ENCODE results near the gene DAAM1.
A peak's percentile ranks its signal among the peaks of the same experiment; 100 is the strongest.

Gene DAAM1

GRCh38 chr14:59355091-59355490 is 166.6 kb downstream of the DAAM1 start:
- no peak for DNase-seq
- ChIA-PET POLR2A (no interaction called here), CTCF (no interaction called here)

GRCh38 chr14:59356312-59356711 is 167.8 kb downstream of the DAAM1 start:
- ChIA-PET CTCF (no interaction called here), POLR2A (interaction anchor here (0.6 kb wide), 1 partner anchor 17 kb away, joined by 4 read pairs; no protein-coding TSS in a partner anchor)
- no peaks in the 10 kb centered on the region for H3K9me3 ChIP-seq (ENCODE audit: control extremely low read depth in 1 of 5, control insufficient read depth in 4 of 5, insufficient read depth in 2 of 5, low read depth in 1 of 5, low read length in 4 of 5)
- H3K4me3 ChIP-seq (ENCODE audit: control insufficient read depth in 1 of 7, extremely low read depth in 1 of 7, insufficient read depth in 4 of 7, low read depth in 2 of 7, low read length in 6 of 7), result no peak overlapping the region
- no peaks in the 10 kb centered on the region for H3K27me3 ChIP-seq (replicated peaks in 2 of 5; ENCODE audit: control insufficient read depth in 4 of 5, insufficient read depth in 5 of 5, low read length in 4 of 5)
- peaks cover 8 to 35% (median 19%) of the 10 kb centered on the region in 4 experiments for H3K4me1 ChIP-seq (ENCODE audit: control extremely low read depth in 1 of 4, control insufficient read depth in 4 of 4, insufficient read depth in 4 of 4, low read length in 3 of 4)
- H3K36me3 ChIP-seq (ENCODE audit: control insufficient read depth in 4 of 4, insufficient read depth in 4 of 4, low read length in 3 of 4), result peaks cover 0 to 16% (median 4%) of the 10 kb centered on the region in 4 experiments
- WGBS (ENCODE audit: insufficient coverage), result no CpG with 5 or more reads among the region's 2 CpGs
- no peak for DNase-seq
- H3K27ac ChIP-seq (ENCODE audit: insufficient read depth in 1 of 2, low read depth in 1 of 2, low read length in 2 of 2, poor library complexity in 1 of 2, severe bottlenecking in 2 of 2), result no peak overlapping the region

More at GRCh38 chr14:59355091-59355490, 166.6 kb downstream of the DAAM1 start:
- Histone ChIP-seq H3K27ac (ENCODE audit: insufficient read depth in 1 of 2, low read depth in 1 of 2, low read length in 2 of 2, poor library complexity in 1 of 2, severe bottlenecking in 2 of 2) (no peak overlapping the region), H3K36me3 (ENCODE audit: control insufficient read depth in 4 of 4, insufficient read depth in 4 of 4, low read length in 3 of 4) (peaks cover 0 to 16% (median 4%) of the 10 kb centered on the region in 4 experiments), H3K4me3 (ENCODE audit: control insufficient read depth in 1 of 7, extremely low read depth in 1 of 7, insufficient read depth in 4 of 7, low read depth in 2 of 7, low read length in 6 of 7) (no peak overlapping the region), H3K4me1 (ENCODE audit: control extremely low read depth in 1 of 4, control insufficient read depth in 4 of 4, insufficient read depth in 4 of 4, low read length in 3 of 4) (peaks cover 6 to 23% (median 13%) of the 10 kb centered on the region in 4 experiments), H3K9me3 (ENCODE audit: control extremely low read depth in 1 of 5, control insufficient read depth in 4 of 5, insufficient read depth in 2 of 5, low read depth in 1 of 5, low read length in 4 of 5) (no peaks in the 10 kb centered on the region), H3K27me3 (replicated peaks in 2 of 5; ENCODE audit: control insufficient read depth in 4 of 5, insufficient read depth in 5 of 5, low read length in 4 of 5) (no peaks in the 10 kb centered on the region)
- WGBS (ENCODE audit: insufficient coverage), result 94% methylated on average over 2 of the region's 3 CpGs

GRCh38 chr14:59356767-59357166 is 168.3 kb downstream of the DAAM1 start:
- Histone ChIP-seq H3K36me3 (ENCODE audit: control insufficient read depth in 4 of 4, insufficient read depth in 4 of 4, low read length in 3 of 4) (peaks cover 0 to 16% (median 4%) of the 10 kb centered on the region in 4 experiments), H3K4me1 (ENCODE audit: control extremely low read depth in 1 of 4, control insufficient read depth in 4 of 4, insufficient read depth in 4 of 4, low read length in 3 of 4) (peaks cover 8 to 39% (median 22%) of the 10 kb centered on the region in 4 experiments), H3K27me3 (replicated peaks in 2 of 5; ENCODE audit: control insufficient read depth in 4 of 5, insufficient read depth in 5 of 5, low read length in 4 of 5) (no peaks in the 10 kb centered on the region), H3K4me3 (ENCODE audit: control insufficient read depth in 1 of 7, extremely low read depth in 1 of 7, insufficient read depth in 4 of 7, low read depth in 2 of 7, low read length in 6 of 7) (no peak overlapping the region), H3K9me3 (ENCODE audit: control extremely low read depth in 1 of 5, control insufficient read depth in 4 of 5, insufficient read depth in 2 of 5, low read depth in 1 of 5, low read length in 4 of 5) (no peaks in the 10 kb centered on the region), H3K27ac (ENCODE audit: insufficient read depth in 1 of 2, low read depth in 1 of 2, low read length in 2 of 2, poor library complexity in 1 of 2, severe bottlenecking in 2 of 2) (no peak overlapping the region)
- CTCF ChIA-PET, result no interaction called here
- POLR2A ChIA-PET, result interaction anchor here (0.6 kb wide), 1 partner anchor 17 kb away, joined by 4 read pairs; no protein-coding TSS in a partner anchor
- WGBS (ENCODE audit: insufficient coverage), result 92% methylated on average over 2 of the region's 3 CpGs
- no peak for DNase-seq

- POLR2A ChIA-PET, result no interaction called here
- CTCF ChIA-PET, result interaction anchor here (0.9 kb wide), 1 partner anchor 14 kb away, joined by 3 read pairs; no protein-coding TSS in a partner anchor
- H3K36me3 ChIP-seq (ENCODE audit: control insufficient read depth in 4 of 4, insufficient read depth in 4 of 4, low read length in 3 of 4), result peaks cover 0 to 11% (median 4%) of the 10 kb centered on the region in 4 experiments
- peak in 2 of 3 donors; percentile 43 to 56 for DNase-seq
- no peaks in the 10 kb centered on the region for H3K9me3 ChIP-seq (ENCODE audit: control extremely low read depth in 1 of 5, control insufficient read depth in 4 of 5, insufficient read depth in 2 of 5, low read depth in 1 of 5, low read length in 4 of 5)
- no peak overlapping the region for H3K4me3 ChIP-seq (ENCODE audit: control insufficient read depth in 1 of 7, extremely low read depth in 1 of 7, insufficient read depth in 4 of 7, low read depth in 2 of 7, low read length in 6 of 7)
- peaks cover 8 to 42% (median 22%) of the 10 kb centered on the region in 4 experiments for H3K4me1 ChIP-seq (ENCODE audit: control extremely low read depth in 1 of 4, control insufficient read depth in 4 of 4, insufficient read depth in 4 of 4, low read length in 3 of 4)
- 80% methylated on average over 1 of the region's 1 CpG for WGBS (ENCODE audit: insufficient coverage)
- H3K27ac ChIP-seq (ENCODE audit: insufficient read depth in 1 of 2, low read depth in 1 of 2, low read length in 2 of 2, poor library complexity in 1 of 2, severe bottlenecking in 2 of 2), result no peak overlapping the region
- H3K27me3 ChIP-seq (replicated peaks in 2 of 5; ENCODE audit: control insufficient read depth in 4 of 5, insufficient read depth in 5 of 5, low read length in 4 of 5), result no peaks in the 10 kb centered on the region
Observed at GRCh38 chr14:59358102-59358501, 169.6 kb downstream of the DAAM1 start.

- H3K4me3 ChIP-seq (ENCODE audit: control insufficient read depth in 1 of 7, extremely low read depth in 1 of 7, insufficient read depth in 4 of 7, low read depth in 2 of 7, low read length in 6 of 7), result no peak overlapping the region
- no peak overlapping the region for H3K27ac ChIP-seq (ENCODE audit: insufficient read depth in 1 of 2, low read depth in 1 of 2, low read length in 2 of 2, poor library complexity in 1 of 2, severe bottlenecking in 2 of 2)
- POLR2A ChIA-PET, result no interaction called here
- peaks cover 0 to 8% (median 4%) of the 10 kb centered on the region in 4 experiments for H3K36me3 ChIP-seq (ENCODE audit: control insufficient read depth in 4 of 4, insufficient read depth in 4 of 4, low read length in 3 of 4)
- CTCF ChIA-PET, result interaction anchor here (0.9 kb wide), 1 partner anchor 15 kb away, joined by 3 read pairs; no protein-coding TSS in a partner anchor
- no peaks in the 10 kb centered on the region for H3K27me3 ChIP-seq (replicated peaks in 2 of 5; ENCODE audit: control insufficient read depth in 4 of 5, insufficient read depth in 5 of 5, low read length in 4 of 5)
- H3K9me3 ChIP-seq (ENCODE audit: control extremely low read depth in 1 of 5, control insufficient read depth in 4 of 5, insufficient read depth in 2 of 5, low read depth in 1 of 5, low read length in 4 of 5), result no peaks in the 10 kb centered on the region
- peaks cover 8 to 42% (median 22%) of the 10 kb centered on the region in 4 experiments for H3K4me1 ChIP-seq (ENCODE audit: control extremely low read depth in 1 of 4, control insufficient read depth in 4 of 4, insufficient read depth in 4 of 4, low read length in 3 of 4)
- WGBS (ENCODE audit: insufficient coverage), result 100% methylated on average over 1 of the region's 1 CpG
- no peak for DNase-seq
Observed at GRCh38 chr14:59358784-59359183, 170.3 kb downstream of the DAAM1 start.

GRCh38 chr14:59359431-59360124 is 171.1 kb downstream of the DAAM1 start:
- no peak overlapping the region for H3K4me3 ChIP-seq (ENCODE audit: control insufficient read depth in 1 of 7, extremely low read depth in 1 of 7, insufficient read depth in 4 of 7, low read depth in 2 of 7, low read length in 6 of 7)
- H3K27ac ChIP-seq (ENCODE audit: insufficient read depth in 1 of 2, low read depth in 1 of 2, low read length in 2 of 2, poor library complexity in 1 of 2, severe bottlenecking in 2 of 2), result no peak overlapping the region
- CTCF ChIA-PET, result no interaction called here
- no peaks in the 10 kb centered on the region for H3K9me3 ChIP-seq (ENCODE audit: control extremely low read depth in 1 of 5, control insufficient read depth in 4 of 5, insufficient read depth in 2 of 5, low read depth in 1 of 5, low read length in 4 of 5)
- WGBS (ENCODE audit: insufficient coverage), result 73% methylated on average over 3 of the region's 4 CpGs
- POLR2A ChIA-PET, result no interaction called here
- H3K4me1 ChIP-seq (ENCODE audit: control extremely low read depth in 1 of 4, control insufficient read depth in 4 of 4, insufficient read depth in 4 of 4, low read length in 3 of 4), result peaks cover 8 to 42% (median 22%) of the 10 kb centered on the region in 4 experiments
- DNase-seq, result peak; percentile 7 to 45 (median 35)
- no peaks in the 10 kb centered on the region for H3K27me3 ChIP-seq (replicated peaks in 2 of 5; ENCODE audit: control insufficient read depth in 4 of 5, insufficient read depth in 5 of 5, low read length in 4 of 5)
- H3K36me3 ChIP-seq (ENCODE audit: control insufficient read depth in 4 of 4, insufficient read depth in 4 of 4, low read length in 3 of 4), result peaks cover 0 to 8% (median 2%) of the 10 kb centered on the region in 4 experiments

- no peak overlapping the region for H3K27ac ChIP-seq (ENCODE audit: insufficient read depth in 1 of 2, low read depth in 1 of 2, low read length in 2 of 2, poor library complexity in 1 of 2, severe bottlenecking in 2 of 2)
- H3K4me1 ChIP-seq (ENCODE audit: control extremely low read depth in 1 of 4, control insufficient read depth in 4 of 4, insufficient read depth in 4 of 4, low read length in 3 of 4), result peaks cover 8 to 42% (median 22%) of the 10 kb centered on the region in 4 experiments
- H3K27me3 ChIP-seq (replicated peaks in 2 of 5; ENCODE audit: control insufficient read depth in 4 of 5, insufficient read depth in 5 of 5, low read length in 4 of 5), result no peaks in the 10 kb centered on the region
- H3K4me3 ChIP-seq (ENCODE audit: control insufficient read depth in 1 of 7, extremely low read depth in 1 of 7, insufficient read depth in 4 of 7, low read depth in 2 of 7, low read length in 6 of 7), result no peak overlapping the region
- peaks cover 0 to 8% (median 1%) of the 10 kb centered on the region in 4 experiments for H3K36me3 ChIP-seq (ENCODE audit: control insufficient read depth in 4 of 4, insufficient read depth in 4 of 4, low read length in 3 of 4)
- ChIA-PET POLR2A (no interaction called here), CTCF (no interaction called here)
- peak in 1 of 3 donors; percentile 6 for DNase-seq
- no peaks in the 10 kb centered on the region for H3K9me3 ChIP-seq (ENCODE audit: control extremely low read depth in 1 of 5, control insufficient read depth in 4 of 5, insufficient read depth in 2 of 5, low read depth in 1 of 5, low read length in 4 of 5)
Observed at GRCh38 chr14:59360233-59360632, 171.8 kb downstream of the DAAM1 start.

Data from common myeloid progenitor, CD34-positive (primary cell).